ENCODE results near the gene STK35.
A peak's percentile ranks its signal among the peaks of the same experiment; 100 is the strongest.

Gene STK35

DNA sequence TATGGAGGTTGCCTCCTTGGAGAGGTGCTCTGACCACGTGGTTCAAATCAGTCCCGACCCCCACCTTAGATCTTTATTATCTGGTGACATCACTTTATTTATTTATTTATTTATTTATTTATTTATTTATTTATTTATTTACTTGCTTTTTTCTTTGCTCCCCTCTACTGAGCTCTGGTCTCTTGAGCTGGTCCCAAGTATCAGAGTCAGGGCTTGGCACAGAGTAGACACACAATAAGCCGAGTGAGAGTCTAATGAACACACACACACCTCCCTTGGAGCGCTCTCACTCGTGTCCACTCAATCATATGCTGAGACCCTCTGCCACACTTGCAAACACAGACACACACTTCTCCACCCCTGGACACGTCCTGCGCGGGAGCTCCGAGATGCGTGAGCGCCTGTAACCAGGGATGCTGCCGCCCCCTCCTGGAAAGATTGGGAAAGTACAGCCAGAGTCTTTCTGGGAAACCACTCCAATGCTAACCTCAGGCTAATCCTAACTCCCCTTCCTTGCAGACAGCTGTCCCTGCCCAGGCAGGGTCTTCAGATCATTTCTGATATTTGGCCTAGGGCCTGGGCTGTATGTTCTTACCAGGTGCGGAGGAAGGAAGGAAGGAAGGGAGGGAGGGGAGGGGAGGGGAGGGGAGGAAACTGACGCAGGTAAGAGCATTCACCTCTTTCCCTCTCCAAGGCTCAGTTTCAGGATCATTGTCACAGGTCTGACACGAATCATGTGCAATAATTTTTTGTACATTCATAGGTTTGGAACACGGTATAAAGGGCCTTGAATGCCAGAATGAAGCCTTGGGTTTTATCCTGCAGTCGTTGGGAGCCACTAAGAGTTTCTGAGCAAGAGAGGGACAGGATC, 70.9 kb downstream of the STK35 start:
- H3K36me3 ChIP-seq (ENCODE audit: control insufficient read depth in 1 of 2, insufficient read depth in 2 of 2, low read length in 2 of 2): no peaks in the 10 kb centered on the region
- H2BK5ac ChIP-seq (ENCODE audit: low read depth, low read length, poor library complexity): no peak overlapping the region
- no peak overlapping the region for H3K4me3 ChIP-seq (ENCODE audit: low read depth, low read length)
- no peak overlapping the region for H3K9ac ChIP-seq (ENCODE audit: low read length)
- no peak overlapping the region for H4K91ac ChIP-seq (ENCODE audit: low read depth, low read length)
- H3K4ac ChIP-seq (ENCODE audit: low read depth, low read length): no peak overlapping the region
- H4K8ac ChIP-seq (ENCODE audit: low read depth, low read length): no peak overlapping the region
- no peak overlapping the region for H4K12ac ChIP-seq (ENCODE audit: low read depth, low read length)
- no peaks in the 10 kb centered on the region for H3K9me3 ChIP-seq (ENCODE audit: insufficient read depth, low read depth, low read length)
- H2BK12ac ChIP-seq (ENCODE audit: low read length): no peak overlapping the region
- H3K27ac ChIP-seq (ENCODE audit: low read depth, low read length): no peak overlapping the region
- no peaks in the 10 kb centered on the region for H3K79me1 ChIP-seq (ENCODE audit: low read length)
- no peak overlapping the region for H3K14ac ChIP-seq (ENCODE audit: low read length)
- peak in 1 of 2 donors; percentile 78 for DNase-seq
- H3K79me2 ChIP-seq (ENCODE audit: control insufficient read depth, insufficient read depth, low read length, poor library complexity): no peaks in the 10 kb centered on the region
- H3K4me1 ChIP-seq (ENCODE audit: control insufficient read depth in 1 of 2, insufficient read depth in 2 of 2, low read length in 2 of 2): no peaks in the 10 kb centered on the region
- H3K23ac ChIP-seq (ENCODE audit: low read length): no peak overlapping the region
- WGBS (ENCODE audit: extremely low coverage, insufficient coverage, insufficient read length): no CpG with 5 or more reads among the region's 17 CpGs
- no peak overlapping the region for H2BK120ac ChIP-seq (ENCODE audit: insufficient read depth, low read length, poor library complexity)
- H3K4me2 ChIP-seq (ENCODE audit: low read length): peak overlapping the region; percentile 20
- H2AFZ ChIP-seq (ENCODE audit: insufficient read depth, low read length, poor library complexity): no peak overlapping the region
- no peaks in the 10 kb centered on the region for H3K27me3 ChIP-seq (ENCODE audit: insufficient read depth, low read length)
- no peak overlapping the region for H3K18ac ChIP-seq (ENCODE audit: low read length)
- no peak overlapping the region for H2AK5ac ChIP-seq (ENCODE audit: low read length)

GRCh38 chr20:2173186-2173585, 71.6 kb downstream of the STK35 start:
- no peak overlapping the region for H2BK5ac ChIP-seq (ENCODE audit: low read depth, low read length, poor library complexity)
- no peak overlapping the region for H3K4me3 ChIP-seq (ENCODE audit: low read depth, low read length)
- H3K79me1 ChIP-seq (ENCODE audit: low read length): no peaks in the 10 kb centered on the region
- H3K14ac ChIP-seq (ENCODE audit: low read length): no peak overlapping the region
- DNase-seq: no peak
- no peak overlapping the region for H4K12ac ChIP-seq (ENCODE audit: low read depth, low read length)
- no peak overlapping the region for H3K4ac ChIP-seq (ENCODE audit: low read depth, low read length)
- no peak overlapping the region for H4K8ac ChIP-seq (ENCODE audit: low read depth, low read length)
- H2AFZ ChIP-seq (ENCODE audit: insufficient read depth, low read length, poor library complexity): no peak overlapping the region
- no peaks in the 10 kb centered on the region for H3K9me3 ChIP-seq (ENCODE audit: insufficient read depth, low read depth, low read length)
- no peaks in the 10 kb centered on the region for H3K27me3 ChIP-seq (ENCODE audit: insufficient read depth, low read length)
- H3K36me3 ChIP-seq (ENCODE audit: control insufficient read depth in 1 of 2, insufficient read depth in 2 of 2, low read length in 2 of 2): no peaks in the 10 kb centered on the region
- no peak overlapping the region for H2AK5ac ChIP-seq (ENCODE audit: low read length)
- H3K27ac ChIP-seq (ENCODE audit: low read depth, low read length): no peak overlapping the region
- no peak overlapping the region for H4K91ac ChIP-seq (ENCODE audit: low read depth, low read length)
- H2BK12ac ChIP-seq (ENCODE audit: low read length): no peak overlapping the region
- H3K4me2 ChIP-seq (ENCODE audit: low read length): no peak overlapping the region
- H3K23ac ChIP-seq (ENCODE audit: low read length): no peak overlapping the region
- no peak overlapping the region for H3K9ac ChIP-seq (ENCODE audit: low read length)
- H3K4me1 ChIP-seq (ENCODE audit: control insufficient read depth in 1 of 2, insufficient read depth in 2 of 2, low read length in 2 of 2): no peaks in the 10 kb centered on the region
- no peaks in the 10 kb centered on the region for H3K79me2 ChIP-seq (ENCODE audit: control insufficient read depth, insufficient read depth, low read length, poor library complexity)
- H2BK120ac ChIP-seq (ENCODE audit: insufficient read depth, low read length, poor library complexity): no peak overlapping the region
- no CpG with 5 or more reads among the region's 6 CpGs for WGBS (ENCODE audit: extremely low coverage, insufficient coverage, insufficient read length)
- H3K18ac ChIP-seq (ENCODE audit: low read length): no peak overlapping the region

DNA sequence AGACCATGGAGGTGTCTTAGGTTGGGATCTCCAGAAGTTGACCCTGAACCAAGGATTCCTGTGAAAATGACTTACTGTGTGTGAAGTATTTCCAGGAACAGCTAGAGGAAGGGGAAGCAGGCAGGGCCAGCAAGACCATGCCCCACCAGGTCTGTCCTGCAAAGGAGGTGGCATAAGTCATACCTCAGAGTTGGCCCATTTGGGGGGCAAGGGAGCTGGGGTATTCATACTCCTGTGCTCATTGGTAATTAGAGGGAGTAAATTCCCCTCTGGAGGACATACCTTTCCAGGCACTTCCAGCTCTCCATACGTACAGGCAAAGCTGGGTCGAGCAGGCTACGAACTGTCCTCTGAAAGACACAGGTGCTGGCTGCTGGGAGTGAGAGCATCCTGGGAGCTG, 72.4 kb downstream of the STK35 start:
- H4K8ac ChIP-seq (ENCODE audit: low read depth, low read length): no peak overlapping the region
- no peak for DNase-seq
- H3K9me3 ChIP-seq (ENCODE audit: insufficient read depth, low read depth, low read length): no peaks in the 10 kb centered on the region
- WGBS (ENCODE audit: extremely low coverage, insufficient coverage, insufficient read length): no CpG with 5 or more reads among the region's 3 CpGs
- no peaks in the 10 kb centered on the region for H3K27me3 ChIP-seq (ENCODE audit: insufficient read depth, low read length)
- no peak overlapping the region for H3K23ac ChIP-seq (ENCODE audit: low read length)
- H3K4me2 ChIP-seq (ENCODE audit: low read length): no peak overlapping the region
- H2AFZ ChIP-seq (ENCODE audit: insufficient read depth, low read length, poor library complexity): no peak overlapping the region
- H3K36me3 ChIP-seq (ENCODE audit: control insufficient read depth in 1 of 2, insufficient read depth in 2 of 2, low read length in 2 of 2): no peaks in the 10 kb centered on the region
- no peak overlapping the region for H3K9ac ChIP-seq (ENCODE audit: low read length)
- no peak overlapping the region for H2AK5ac ChIP-seq (ENCODE audit: low read length)
- no peak overlapping the region for H3K18ac ChIP-seq (ENCODE audit: low read length)
- H3K4me3 ChIP-seq (ENCODE audit: low read depth, low read length): no peak overlapping the region
- no peak overlapping the region for H4K91ac ChIP-seq (ENCODE audit: low read depth, low read length)
- no peak overlapping the region for H2BK5ac ChIP-seq (ENCODE audit: low read depth, low read length, poor library complexity)
- no peaks in the 10 kb centered on the region for H3K79me2 ChIP-seq (ENCODE audit: control insufficient read depth, insufficient read depth, low read length, poor library complexity)
- H3K4me1 ChIP-seq (ENCODE audit: control insufficient read depth in 1 of 2, insufficient read depth in 2 of 2, low read length in 2 of 2): no peaks in the 10 kb centered on the region
- no peak overlapping the region for H3K4ac ChIP-seq (ENCODE audit: low read depth, low read length)
- no peaks in the 10 kb centered on the region for H3K79me1 ChIP-seq (ENCODE audit: low read length)
- H2BK120ac ChIP-seq (ENCODE audit: insufficient read depth, low read length, poor library complexity): no peak overlapping the region
- no peak overlapping the region for H3K14ac ChIP-seq (ENCODE audit: low read length)
- no peak overlapping the region for H2BK12ac ChIP-seq (ENCODE audit: low read length)
- H4K12ac ChIP-seq (ENCODE audit: low read depth, low read length): no peak overlapping the region
- no peak overlapping the region for H3K27ac ChIP-seq (ENCODE audit: low read depth, low read length)

GRCh38 chr20:2176946-2177345, 75.3 kb downstream of the STK35 start:
- Histone ChIP-seq H3K4me2 (ENCODE audit: low read length) (no peak overlapping the region), H2BK12ac (ENCODE audit: low read length) (no peak overlapping the region), H3K23ac (ENCODE audit: low read length) (no peak overlapping the region), H3K27ac (ENCODE audit: low read depth, low read length) (no peak overlapping the region), H2BK120ac (ENCODE audit: insufficient read depth, low read length, poor library complexity) (no peak overlapping the region), H3K27me3 (ENCODE audit: insufficient read depth, low read length) (no peaks in the 10 kb centered on the region), H4K91ac (ENCODE audit: low read depth, low read length) (no peak overlapping the region), H2BK5ac (ENCODE audit: low read depth, low read length, poor library complexity) (no peak overlapping the region), H3K4ac (ENCODE audit: low read depth, low read length) (no peak overlapping the region), H4K12ac (ENCODE audit: low read depth, low read length) (no peak overlapping the region), H3K4me3 (ENCODE audit: low read depth, low read length) (no peak overlapping the region), H2AK5ac (ENCODE audit: low read length) (no peak overlapping the region), H3K18ac (ENCODE audit: low read length) (no peak overlapping the region), H3K14ac (ENCODE audit: low read length) (no peak overlapping the region), H3K79me1 (ENCODE audit: low read length) (no peaks in the 10 kb centered on the region), H3K9me3 (ENCODE audit: insufficient read depth, low read depth, low read length) (no peaks in the 10 kb centered on the region), H3K79me2 (ENCODE audit: control insufficient read depth, insufficient read depth, low read length, poor library complexity) (no peaks in the 10 kb centered on the region), H3K9ac (ENCODE audit: low read length) (no peak overlapping the region), H3K4me1 (ENCODE audit: control insufficient read depth in 1 of 2, insufficient read depth in 2 of 2, low read length in 2 of 2) (no peaks in the 10 kb centered on the region), H2AFZ (ENCODE audit: insufficient read depth, low read length, poor library complexity) (no peak overlapping the region), H3K36me3 (ENCODE audit: control insufficient read depth in 1 of 2, insufficient read depth in 2 of 2, low read length in 2 of 2) (no peaks in the 10 kb centered on the region), H4K8ac (ENCODE audit: low read depth, low read length) (no peak overlapping the region)
- no CpG with 5 or more reads among the region's 9 CpGs for WGBS (ENCODE audit: extremely low coverage, insufficient coverage, insufficient read length)
- no peak for DNase-seq

Measured in trophoblast cell (in vitro differentiated cells and primary cell).